ENCODE data around the gene MACROD2. TPM values are rescaled to one million over a fixed set of nuclear protein-coding genes. Genes with fewer than 3 reads are reported as not detected.

The MACROD2 gene
- total RNA-seq, 1 experiment from 2014 or later, result 1.4 TPM

- BruUV-seq (replicated peaks), result no TSS peak
These were observed 1047.4 kb downstream of the MACROD2 start for GRCh38 chr20:15042723-15043122.

GRCh38 chr20:15045246-15045645 lies 1049.9 kb downstream of the MACROD2 start:
- no TSS peak for BruUV-seq (replicated peaks)
- no peaks in the 10 kb centered on the region for H3K27me3 ChIP-seq (replicated peaks; ENCODE audit: insufficient read depth, low read depth, low read length, poor library complexity)
- no peak overlapping the region for H3K27ac ChIP-seq (ENCODE audit: low read depth, low read length, poor library complexity, severe bottlenecking)
- TF ChIP-seq CTCF (conservative IDR thresholded peaks at IDR 0.05; ENCODE audit: low read depth, low read length) (no peak), EZH2 (IDR thresholded peaks at IDR 0.05; ENCODE audit: borderline replicate concordance, low read depth, low read length, poor library complexity, severe bottlenecking) (no peak)
- intact Hi-C loops (cut with micrococcal nuclease; ENCODE audit: unreplicated experiment), result no loop called here
- H3K9me3 ChIP-seq (ENCODE audit: low read depth, low read length, poor library complexity, severe bottlenecking), result peaks cover 3% of the 10 kb centered on the region
- no peaks in the 10 kb centered on the region for H3K36me3 ChIP-seq (ENCODE audit: insufficient read depth, low read length, poor library complexity, severe bottlenecking)
- H3K4me1 ChIP-seq (ENCODE audit: insufficient read depth, low read length, poor library complexity, severe bottlenecking), result no peaks in the 10 kb centered on the region
- no peak for DNase-seq (ENCODE audit: low spot score)
- no peak overlapping the region for H3K4me3 ChIP-seq (ENCODE audit: low read depth, low read length, poor library complexity, severe bottlenecking)
- ChIA-PET POLR2A (ENCODE audit: low non-redundant PET) (no interaction called here), CTCF (no interaction called here)

More at GRCh38 chr20:15042723-15043122, 1047.4 kb downstream of the MACROD2 start:
- intact Hi-C loops (cut with micrococcal nuclease; ENCODE audit: unreplicated experiment), result no loop called here
- ChIA-PET CTCF (no interaction called here), POLR2A (ENCODE audit: low non-redundant PET) (no interaction called here)
- H3K4me3 ChIP-seq (ENCODE audit: low read depth, low read length, poor library complexity, severe bottlenecking), result no peak overlapping the region
- H3K36me3 ChIP-seq (ENCODE audit: insufficient read depth, low read length, poor library complexity, severe bottlenecking), result no peaks in the 10 kb centered on the region
- no peak overlapping the region for H3K27ac ChIP-seq (ENCODE audit: low read depth, low read length, poor library complexity, severe bottlenecking)
- no peak for DNase-seq (ENCODE audit: low spot score)
- H3K9me3 ChIP-seq (ENCODE audit: low read depth, low read length, poor library complexity, severe bottlenecking), result peaks cover 3% of the 10 kb centered on the region
- TF ChIP-seq EZH2 (IDR thresholded peaks at IDR 0.05; ENCODE audit: borderline replicate concordance, low read depth, low read length, poor library complexity, severe bottlenecking), result no peak
- TF ChIP-seq CTCF (conservative IDR thresholded peaks at IDR 0.05; ENCODE audit: low read depth, low read length), result no peak
- no peaks in the 10 kb centered on the region for H3K27me3 ChIP-seq (replicated peaks; ENCODE audit: insufficient read depth, low read depth, low read length, poor library complexity)
- H3K4me1 ChIP-seq (ENCODE audit: insufficient read depth, low read length, poor library complexity, severe bottlenecking), result no peaks in the 10 kb centered on the region

GRCh38 chr20:15047042-15047441 lies 1051.7 kb downstream of the MACROD2 start:
- H3K9me3 ChIP-seq (ENCODE audit: low read depth, low read length, poor library complexity, severe bottlenecking), result no peaks in the 10 kb centered on the region
- H3K4me3 ChIP-seq (ENCODE audit: low read depth, low read length, poor library complexity, severe bottlenecking), result no peak overlapping the region
- intact Hi-C loops (cut with micrococcal nuclease; ENCODE audit: unreplicated experiment), result no loop called here
- DNase-seq (ENCODE audit: low spot score), result no peak
- no peak overlapping the region for H3K27ac ChIP-seq (ENCODE audit: low read depth, low read length, poor library complexity, severe bottlenecking)
- no peak for TF ChIP-seq CTCF (conservative IDR thresholded peaks at IDR 0.05; ENCODE audit: low read depth, low read length)
- no peak for TF ChIP-seq EZH2 (IDR thresholded peaks at IDR 0.05; ENCODE audit: borderline replicate concordance, low read depth, low read length, poor library complexity, severe bottlenecking)
- CTCF ChIA-PET, result no interaction called here
- no peaks in the 10 kb centered on the region for H3K36me3 ChIP-seq (ENCODE audit: insufficient read depth, low read length, poor library complexity, severe bottlenecking)
- no TSS peak for BruUV-seq (replicated peaks)
- POLR2A ChIA-PET (ENCODE audit: low non-redundant PET), result no interaction called here
- H3K27me3 ChIP-seq (replicated peaks; ENCODE audit: insufficient read depth, low read depth, low read length, poor library complexity), result no peaks in the 10 kb centered on the region
- H3K4me1 ChIP-seq (ENCODE audit: insufficient read depth, low read length, poor library complexity, severe bottlenecking), result no peaks in the 10 kb centered on the region
